HEK293T (cell line): ENCODE measurements around the gene TERB1.

ENCODE experiments used
- ARNT ChIP-seq: fragments of 450-650 bp; IDR thresholded peaks from 2 replicates; pipeline ENCODE4 v1.6.1; 2017; ENCODE audit warnings: mild to moderate bottlenecking
- BHLHE40 ChIP-seq: fragments of 450-650 bp; IDR thresholded peaks from 2 replicates; pipeline ENCODE4 v1.6.1; 2016; ENCODE audit warnings: mild to moderate bottlenecking, moderate library complexity, borderline replicate concordance
- CTBP1 ChIP-seq: fragments of 450-650 bp; IDR thresholded peaks from 2 replicates; pipeline ENCODE4 v1.6.1; 2016; ENCODE audit warnings: borderline replicate concordance
- ELF4 ChIP-seq: fragments of 450-650 bp; IDR thresholded peaks from 2 replicates; pipeline ENCODE4 v1.6.1; 2017; ENCODE audit warnings: antibody characterized with exemption
- FOXA1 ChIP-seq: fragments of 450-650 bp; IDR thresholded peaks from 2 replicates; pipeline ENCODE4 v1.6.1; 2016; ENCODE audit warnings: mild to moderate bottlenecking
- FOXK2 ChIP-seq: fragments of 450-650 bp; IDR thresholded peaks from 2 replicates; pipeline ENCODE4 v1.6.1; 2016; ENCODE audit warnings: mild to moderate bottlenecking
- FOXM1 ChIP-seq: fragments of 450-650 bp; IDR thresholded peaks from 2 replicates; pipeline ENCODE4 v1.6.1; 2017; ENCODE audit warnings: mild to moderate bottlenecking, borderline replicate concordance
- HDGF ChIP-seq: fragments of 450-650 bp; IDR thresholded peaks from 2 replicates; pipeline ENCODE4 v1.6.1; 2017; ENCODE audit warnings: antibody characterized with exemption, borderline replicate concordance
- LEF1 ChIP-seq: fragments of 450-650 bp; IDR thresholded peaks from 2 replicates; pipeline ENCODE4 v1.6.1; 2017; ENCODE audit warnings: mild to moderate bottlenecking, borderline replicate concordance
- NFRKB ChIP-seq: fragments of 450-650 bp; IDR thresholded peaks from 2 replicates; pipeline ENCODE4 v1.6.1; 2016; ENCODE audit warnings: mild to moderate bottlenecking, moderate library complexity
- PKNOX1 ChIP-seq: fragments of 450-650 bp; IDR thresholded peaks from 2 replicates; pipeline ENCODE4 v1.6.1; 2016
- SP1 ChIP-seq: fragments of 450-650 bp; IDR thresholded peaks from 2 replicates; pipeline ENCODE4 v1.6.1; 2017
- SUZ12 ChIP-seq: fragments of 450-650 bp; IDR thresholded peaks from 2 replicates; pipeline ENCODE4 v1.6.1; 2016; ENCODE audit warnings: mild to moderate bottlenecking
- TARDBP ChIP-seq: fragments of 450-650 bp; IDR thresholded peaks from 2 replicates; pipeline ENCODE4 v1.6.1; 2016

- TF ChIP-seq BHLHE40: no peak
- no peak for TF ChIP-seq SUZ12
- no peak for TF ChIP-seq SP1
- no peak for TF ChIP-seq CTBP1
- TF ChIP-seq PKNOX1: no peak
- no peak for TF ChIP-seq FOXM1
- no peak for TF ChIP-seq LEF1
- TF ChIP-seq HDGF: no peak
- no peak for TF ChIP-seq FOXK2
- TF ChIP-seq ARNT: no peak
- TF ChIP-seq ELF4: no peak
- TF ChIP-seq NFRKB: no peak
- TF ChIP-seq TARDBP: no peak
- TF ChIP-seq FOXA1: no peak
These were observed 39.5 kb upstream of the TERB1 start for GRCh38 chr16:66840883-66841282.
